GM18517 (cell line): ENCODE data around the gene UBL7.
A peak's percentile ranks its signal among the peaks of the same experiment; 100 is the strongest.

Experiments
- ATAC-seq: cut with Tn5 transposase; IDR thresholded peaks from one replicate; pipeline ENCODE4 v1.9.1; 2021; ENCODE audit warnings: mild to moderate bottlenecking, moderate library complexity; ENCODE audit not compliant: unreplicated experiment

Gene UBL7

DNA sequence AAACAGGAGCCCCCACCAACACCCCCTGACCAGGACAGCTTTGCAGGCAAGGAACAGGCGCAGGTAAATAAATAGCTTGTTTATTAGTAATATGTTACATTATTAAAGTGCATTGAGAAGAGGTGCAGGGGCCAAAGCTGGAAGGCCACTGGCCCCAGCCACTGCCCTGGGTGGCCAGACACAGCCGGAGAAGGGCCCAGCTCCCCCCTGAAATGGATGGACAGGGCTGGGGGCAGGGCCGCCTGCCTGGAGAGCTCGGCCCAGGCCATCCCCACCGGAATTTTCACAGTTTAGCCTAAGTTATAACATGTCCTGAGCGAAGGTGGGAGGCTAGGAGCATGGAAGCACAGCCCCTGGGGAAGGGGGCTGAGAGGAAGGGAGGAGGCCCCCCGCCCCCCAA, 51.7 kb downstream of the UBL7 start:
- ATAC-seq, result no peak

DNA sequence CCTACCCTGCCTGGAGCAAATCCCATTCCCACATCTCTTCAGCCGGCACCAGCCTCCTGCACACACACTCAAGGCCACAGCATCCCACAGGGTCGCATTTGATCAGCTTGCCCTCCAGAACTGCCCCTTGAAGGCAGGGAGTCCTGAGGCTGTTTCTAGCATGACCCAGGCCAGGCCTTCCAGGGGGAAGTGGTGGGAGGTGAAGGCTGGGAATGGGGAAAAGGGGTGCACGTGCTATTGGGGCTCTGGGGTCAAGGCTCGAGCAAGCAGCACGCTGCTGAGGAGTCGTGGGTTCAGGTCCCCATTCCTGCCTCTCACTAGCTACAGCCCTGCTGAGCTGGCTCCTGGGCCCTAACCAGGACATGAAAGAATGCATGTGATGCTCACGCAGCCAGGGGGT, 52.1 kb downstream of the UBL7 start:
- no peak for ATAC-seq

DNA sequence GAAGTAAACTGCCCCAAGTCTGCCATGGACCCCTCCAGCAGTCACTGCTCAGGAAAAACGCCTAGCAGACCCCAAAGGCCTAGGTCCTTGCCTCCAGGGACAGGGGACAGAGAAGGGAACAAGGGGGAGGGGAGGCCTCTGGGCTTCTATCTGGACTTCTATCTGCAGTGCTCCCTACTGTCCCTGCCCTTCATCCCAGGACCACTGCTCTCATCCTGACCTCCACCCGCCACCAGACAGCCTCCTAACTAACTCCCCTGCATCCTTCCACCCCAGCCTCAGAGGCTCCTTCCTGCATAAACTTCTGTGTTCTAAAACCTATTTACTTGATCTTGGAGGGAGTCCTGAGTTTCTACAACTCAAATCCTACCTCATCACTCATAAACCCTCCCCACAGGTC, 52.6 kb downstream of the UBL7 start:
- no peak for ATAC-seq

DNA sequence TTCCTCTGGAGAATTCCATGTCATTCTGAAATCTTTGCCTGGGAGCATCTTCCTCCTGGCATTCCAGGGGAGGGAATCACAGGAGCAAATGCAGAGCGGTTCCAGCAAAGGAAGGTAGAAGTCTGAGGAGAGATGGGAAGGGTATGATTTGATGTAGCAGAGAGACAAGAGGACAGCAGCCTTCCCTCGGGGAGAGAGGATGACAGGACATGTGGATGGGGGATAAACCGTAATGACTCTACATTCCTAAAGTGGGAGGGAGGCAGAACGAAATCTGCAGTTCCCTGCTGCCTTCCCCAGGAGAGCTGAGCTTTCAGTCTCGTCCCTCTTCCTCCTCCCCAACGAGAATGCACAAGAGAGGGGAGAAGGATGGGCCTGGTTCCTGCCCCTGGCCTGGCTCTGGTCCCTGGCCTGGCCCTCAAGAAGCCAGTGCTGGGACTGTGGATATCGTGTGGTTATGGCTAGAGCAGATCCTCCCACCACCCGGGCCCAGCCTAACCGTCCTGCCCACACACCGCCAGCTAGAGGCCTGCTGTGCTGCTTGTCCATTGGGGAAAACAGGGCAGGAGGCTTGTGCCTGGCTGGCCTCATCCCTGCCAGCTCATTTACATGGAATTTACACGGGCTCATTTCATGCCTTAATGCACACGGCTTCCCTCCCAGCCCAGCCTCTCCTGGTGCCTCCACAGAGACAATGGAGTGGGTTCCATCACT, 53.8 kb downstream of the UBL7 start:
- ATAC-seq, result no peak

DNA sequence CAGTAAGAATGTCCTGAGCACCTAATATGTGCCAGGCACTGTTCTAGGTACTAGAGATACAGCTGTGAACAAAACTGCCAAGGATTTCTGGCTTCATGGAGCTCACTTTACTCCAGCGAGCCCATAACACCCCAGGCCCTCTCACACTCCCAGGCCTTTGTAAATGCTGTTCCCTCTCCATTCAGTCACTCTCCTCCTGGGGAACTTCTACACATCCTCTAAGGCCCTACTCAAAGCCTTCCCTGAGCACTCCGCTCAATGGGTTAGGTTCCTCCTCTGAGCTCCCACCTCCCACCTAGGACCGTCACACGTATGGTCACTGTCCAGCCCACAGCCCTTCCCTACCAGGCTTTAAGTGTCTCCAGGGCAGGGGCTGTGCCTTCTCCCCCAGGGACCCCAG, 54.4 kb downstream of the UBL7 start:
- ATAC-seq, result no peak

DNA sequence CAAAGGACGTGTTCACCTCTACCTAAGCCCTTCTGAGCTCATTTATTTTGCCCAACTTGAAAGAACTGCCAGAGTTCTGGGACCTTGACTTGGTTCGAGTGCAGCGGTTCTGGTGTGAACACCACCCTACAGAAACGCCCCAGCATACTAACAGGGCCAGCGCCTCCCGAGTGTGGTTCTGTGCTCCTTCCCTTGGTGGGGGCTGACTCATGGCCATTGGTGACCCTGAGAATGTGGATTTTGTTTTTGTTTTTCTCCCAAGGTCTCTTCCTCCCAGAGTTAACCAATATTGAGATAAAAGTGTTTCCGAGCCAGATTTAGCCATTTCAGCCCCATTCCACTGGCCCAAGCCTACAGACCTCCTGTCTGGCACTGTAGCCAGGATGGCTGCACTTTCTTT, 55.1 kb downstream of the UBL7 start:
- ATAC-seq, result no peak

DNA sequence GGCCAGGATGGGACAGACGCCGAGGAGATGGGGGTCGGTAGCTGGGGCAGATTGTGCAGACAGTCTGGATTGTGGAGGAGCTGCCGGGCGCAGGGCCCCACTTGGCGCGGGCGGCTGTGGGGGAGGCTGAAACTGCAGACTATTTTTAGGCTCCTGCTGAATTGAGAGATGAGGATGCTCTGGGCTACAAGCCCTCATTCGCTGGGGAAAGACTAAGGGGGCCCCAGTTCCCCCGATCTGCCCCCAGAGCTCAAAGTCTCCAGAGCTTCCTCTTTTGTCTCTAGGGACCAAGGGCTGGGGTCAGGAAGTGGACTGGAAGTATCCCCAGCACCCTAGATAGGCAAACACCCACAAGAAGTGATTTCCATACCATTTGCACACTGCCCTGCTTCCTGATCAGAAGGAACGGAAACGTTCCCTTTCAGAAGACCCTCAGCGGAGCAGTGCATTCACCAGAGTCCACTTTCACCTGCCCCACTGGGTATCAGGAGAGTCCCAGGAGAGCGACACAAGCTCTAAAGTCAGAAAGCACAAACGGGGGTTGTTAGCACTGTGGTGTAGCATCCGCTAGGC, 56.9 kb downstream of the UBL7 start:
- ATAC-seq, result peak; percentile 36

DNA sequence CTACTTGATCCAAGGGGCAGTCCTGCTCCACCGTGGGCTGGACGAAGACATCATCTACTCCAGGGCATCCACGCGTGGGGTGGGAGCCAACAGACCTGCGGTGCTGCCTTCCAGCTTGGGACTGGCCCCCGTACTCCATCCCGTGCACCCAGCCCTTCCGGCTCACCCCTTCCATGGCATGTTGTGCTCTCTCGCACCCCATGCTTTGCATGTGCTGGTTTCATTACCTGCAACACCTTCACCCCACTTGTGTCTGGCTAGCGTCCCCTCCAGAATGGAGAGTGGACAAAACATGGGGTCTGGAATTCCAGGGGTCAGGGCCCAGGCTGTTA, 57.4 kb downstream of the UBL7 start:
- peak; percentile 11 for ATAC-seq

DNA sequence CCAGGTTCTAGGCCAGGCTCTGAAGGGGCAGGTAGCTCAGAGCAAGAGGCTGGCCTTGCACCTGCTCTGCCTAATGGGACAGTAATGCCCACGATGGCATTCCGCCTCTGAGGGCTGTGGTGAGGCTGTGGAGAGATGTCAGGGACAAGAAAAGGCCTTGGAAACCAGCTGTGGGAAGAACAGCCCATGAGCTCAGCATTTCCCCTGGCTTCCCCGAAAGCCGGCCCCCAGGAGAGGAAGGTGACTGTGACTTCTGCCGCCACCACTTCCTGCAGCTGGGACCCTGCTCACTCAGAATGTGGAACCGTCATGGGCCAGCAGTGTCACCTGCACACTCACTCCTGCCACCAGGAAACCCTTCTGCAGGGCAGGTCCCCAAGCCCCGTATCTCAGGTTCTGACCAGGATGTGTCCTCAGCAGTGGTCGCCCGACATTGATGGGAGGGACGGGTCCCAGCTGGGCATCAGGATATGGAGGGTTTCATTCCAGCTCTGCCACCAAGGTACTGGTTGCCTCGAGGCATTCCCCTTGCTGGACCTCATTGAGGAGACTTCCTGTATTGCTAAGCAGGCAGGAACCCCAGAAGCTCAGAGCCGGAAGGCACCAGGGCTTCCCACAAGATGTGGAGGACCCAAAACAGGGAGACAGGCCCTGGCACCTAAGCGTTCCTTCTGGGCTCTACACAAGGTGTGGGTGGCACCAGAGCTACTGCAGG, 57.9 kb downstream of the UBL7 start:
- no peak for ATAC-seq

DNA sequence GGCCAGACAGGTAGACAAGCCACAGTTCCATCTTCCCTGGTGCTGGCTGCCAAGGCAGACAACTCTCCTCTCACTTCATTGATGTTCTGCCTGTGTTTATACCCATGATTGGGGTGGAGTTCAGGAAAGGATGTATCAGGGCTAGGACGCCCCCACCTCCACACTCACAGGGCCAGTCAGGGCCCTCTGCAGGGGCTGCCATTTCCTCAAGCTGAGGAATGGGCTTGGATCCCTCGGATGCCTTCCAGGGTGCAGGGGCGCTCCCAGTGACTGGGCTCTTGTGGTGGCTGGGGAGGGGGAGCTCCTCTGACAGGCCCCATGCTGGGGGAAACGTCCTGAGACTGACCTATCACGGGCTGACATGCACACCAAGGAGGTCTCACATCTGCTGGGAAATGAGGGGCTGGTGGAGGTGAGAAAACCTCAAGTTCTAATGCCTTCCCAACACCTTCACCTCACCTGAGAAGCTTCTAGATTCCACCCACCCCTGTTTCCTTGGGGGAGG, 58.6 kb downstream of the UBL7 start:
- no peak for ATAC-seq

DNA sequence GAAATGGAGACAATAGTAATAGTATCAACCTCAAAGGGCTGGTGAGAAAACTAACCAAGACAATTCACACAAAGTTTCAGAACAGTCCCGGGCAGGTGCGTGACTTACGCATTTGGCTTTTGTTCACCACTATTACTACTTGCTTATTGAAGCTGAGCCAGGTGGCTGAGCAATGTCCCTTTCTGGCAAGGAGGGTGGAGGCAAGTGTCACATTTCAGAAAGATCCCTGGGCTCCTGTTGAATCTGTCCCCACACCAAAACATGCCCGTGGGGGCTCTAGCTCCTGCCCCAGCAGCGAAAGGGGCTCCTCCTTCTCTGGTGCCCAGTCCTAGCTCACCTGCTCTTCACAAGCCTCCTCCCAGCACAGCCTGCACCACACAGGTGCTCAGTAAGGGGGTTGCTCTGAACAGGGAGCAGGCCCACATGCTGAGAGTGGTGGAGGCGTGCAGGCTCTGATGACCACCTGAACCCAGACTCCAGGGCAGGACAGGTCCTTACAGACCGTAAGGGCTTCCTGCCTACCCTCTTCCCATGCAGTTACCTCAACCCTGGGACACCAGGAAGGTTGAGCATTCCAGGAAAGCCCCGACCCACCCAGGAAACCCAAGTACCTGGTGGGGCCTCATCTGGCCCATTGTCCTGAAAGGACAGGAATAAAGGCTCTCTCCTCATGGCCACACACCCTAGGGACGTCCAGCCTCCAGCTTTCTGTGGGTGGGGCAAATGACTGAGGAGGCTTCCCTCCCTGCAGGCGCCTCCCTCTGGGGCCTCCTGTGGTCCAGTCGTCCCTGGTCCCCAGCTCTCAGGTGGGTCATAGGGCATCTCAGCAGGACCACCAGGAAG, 59.8 kb downstream of the UBL7 start:
- ATAC-seq, result no peak

DNA sequence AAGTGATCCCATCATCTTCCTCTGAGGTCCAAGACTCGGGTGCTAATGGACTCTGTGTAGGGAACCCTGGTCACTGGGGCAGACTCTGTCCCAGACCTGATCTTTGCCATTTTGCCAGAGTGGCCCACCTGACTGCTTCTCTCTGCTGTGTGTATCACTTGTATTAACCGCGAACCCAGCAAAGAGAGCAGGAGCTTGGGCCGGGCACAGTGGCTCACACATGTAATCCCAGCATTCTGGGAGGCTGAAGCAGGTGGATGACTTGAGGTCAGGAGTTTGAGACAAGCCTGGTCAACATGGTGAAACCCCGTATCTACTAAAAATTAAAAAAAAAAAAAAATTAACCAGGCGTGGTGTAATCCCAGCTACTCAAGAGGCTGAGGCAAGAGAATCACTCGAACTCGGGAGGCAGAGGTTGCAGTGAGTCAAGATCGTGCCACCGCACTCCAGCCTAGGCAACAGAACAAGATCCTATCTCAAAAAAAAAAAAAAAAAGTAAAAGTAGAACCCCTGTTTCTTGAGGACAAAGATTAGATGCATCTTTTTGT, 60.6 kb downstream of the UBL7 start:
- no peak for ATAC-seq

DNA sequence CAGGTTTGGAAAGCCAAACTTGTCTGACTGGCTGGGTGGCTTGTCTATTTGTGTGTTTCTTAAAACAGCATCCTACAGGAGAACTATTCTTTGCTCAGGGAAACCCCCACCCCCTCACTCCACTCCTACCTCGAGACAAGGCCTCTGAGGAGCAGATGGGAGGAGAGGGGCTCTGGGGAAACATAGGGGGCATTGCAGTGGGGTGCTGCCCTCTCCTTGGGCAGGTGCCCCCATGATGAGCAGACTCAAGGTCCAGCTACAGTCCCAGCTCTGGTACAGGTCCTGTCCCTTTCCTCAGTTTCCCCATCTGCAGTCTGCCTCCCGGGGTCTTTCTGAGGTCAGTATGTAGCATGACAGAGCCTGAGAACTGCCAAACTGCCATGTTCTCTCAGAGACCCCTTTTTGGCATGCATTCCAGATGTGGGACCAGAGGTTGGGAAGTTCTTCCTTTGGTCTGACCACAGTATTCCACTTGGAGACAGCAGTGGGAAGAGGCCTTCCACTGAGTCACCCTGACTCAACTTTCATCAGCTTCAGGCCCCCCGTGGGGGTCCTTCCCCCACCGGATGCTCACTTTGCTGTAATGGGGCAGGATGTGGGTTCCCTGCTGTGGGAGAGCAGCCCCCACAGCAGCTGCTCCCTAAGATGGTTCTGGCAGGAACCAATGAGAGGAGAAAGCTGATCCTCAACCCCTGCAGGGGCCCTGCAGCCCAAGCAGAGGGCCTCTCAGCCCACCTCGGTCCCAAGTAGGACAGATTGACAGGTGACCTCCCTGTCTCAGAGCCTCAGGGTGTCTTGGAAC, 61.2 kb downstream of the UBL7 start:
- ATAC-seq, result no peak

DNA sequence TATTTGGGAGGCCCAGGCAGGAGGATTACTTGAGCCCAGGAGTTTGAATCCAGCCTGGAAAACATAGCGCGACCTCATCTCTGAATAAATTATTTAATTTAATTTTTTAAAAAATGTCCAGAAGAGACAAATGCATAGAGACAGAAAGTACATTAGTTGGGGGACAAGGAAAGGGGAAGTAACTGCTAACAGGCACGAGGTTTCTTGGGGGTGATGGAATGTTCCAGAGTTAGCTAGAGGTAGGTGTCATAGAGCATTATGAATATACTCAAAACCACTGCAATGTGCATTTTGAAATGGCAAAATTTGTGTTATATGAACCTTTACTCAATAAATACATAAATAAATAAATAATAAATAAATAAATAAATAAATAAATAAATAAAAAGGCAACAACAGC, 61.9 kb downstream of the UBL7 start:
- no peak for ATAC-seq

DNA sequence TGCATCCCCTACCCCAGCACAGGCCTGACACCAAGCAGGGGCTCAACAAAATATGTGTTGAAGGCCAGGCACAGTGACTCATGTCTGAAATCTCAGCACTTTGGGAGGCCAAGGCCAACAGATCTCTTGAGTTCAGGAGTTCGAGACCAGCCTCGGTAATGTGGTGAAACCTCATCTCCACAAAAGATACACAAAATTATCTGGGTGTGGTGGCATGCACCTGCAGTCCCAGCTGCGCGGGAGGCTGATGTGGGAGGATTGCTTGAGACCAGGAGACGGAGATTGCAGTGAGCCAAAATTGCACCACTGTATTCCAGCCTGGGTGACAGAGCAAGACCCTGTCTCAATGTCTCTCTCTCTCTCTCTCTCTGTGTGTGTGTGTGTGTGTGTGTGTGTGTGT, 62.8 kb downstream of the UBL7 start:
- ATAC-seq, result no peak

DNA sequence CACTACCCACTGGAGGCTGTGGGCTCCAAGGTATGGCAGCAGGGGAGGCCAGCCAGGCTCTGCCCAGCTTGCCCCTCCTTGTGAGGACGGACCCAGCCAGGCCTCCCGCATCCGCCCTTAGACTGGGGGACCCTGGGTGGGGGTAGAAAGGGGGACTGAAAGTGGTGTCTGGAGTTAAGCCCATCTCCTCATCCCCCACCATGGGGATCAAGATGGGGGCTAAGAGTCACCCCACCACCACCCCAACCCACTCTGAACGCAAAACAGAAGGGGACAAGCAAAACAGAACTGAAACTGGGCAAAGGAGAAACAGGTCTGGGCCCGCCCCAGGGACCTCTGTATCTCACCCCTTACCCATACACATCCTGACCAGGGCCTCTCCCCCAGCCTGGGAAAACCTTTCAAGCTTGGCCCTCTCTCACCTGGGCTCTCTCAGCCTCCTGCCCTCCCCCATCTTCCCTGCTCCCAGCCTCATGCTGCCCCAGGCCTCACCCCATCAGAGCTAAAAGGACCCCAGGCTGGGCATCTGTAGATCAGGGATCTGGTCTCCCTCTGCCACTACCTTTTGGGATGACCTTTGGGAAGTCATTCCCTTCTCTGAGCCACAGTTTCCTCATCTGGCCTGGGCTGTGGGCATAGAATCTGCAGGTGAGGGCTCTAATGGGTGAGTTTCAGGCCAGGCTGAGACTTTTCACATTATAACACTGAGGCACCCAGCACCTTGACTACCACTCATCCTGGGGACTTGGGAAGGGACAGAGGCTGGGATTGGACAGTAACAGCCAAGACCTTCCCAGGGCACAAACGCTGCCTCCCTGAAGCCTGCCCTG, 63.5 kb downstream of the UBL7 start:
- no peak for ATAC-seq

DNA sequence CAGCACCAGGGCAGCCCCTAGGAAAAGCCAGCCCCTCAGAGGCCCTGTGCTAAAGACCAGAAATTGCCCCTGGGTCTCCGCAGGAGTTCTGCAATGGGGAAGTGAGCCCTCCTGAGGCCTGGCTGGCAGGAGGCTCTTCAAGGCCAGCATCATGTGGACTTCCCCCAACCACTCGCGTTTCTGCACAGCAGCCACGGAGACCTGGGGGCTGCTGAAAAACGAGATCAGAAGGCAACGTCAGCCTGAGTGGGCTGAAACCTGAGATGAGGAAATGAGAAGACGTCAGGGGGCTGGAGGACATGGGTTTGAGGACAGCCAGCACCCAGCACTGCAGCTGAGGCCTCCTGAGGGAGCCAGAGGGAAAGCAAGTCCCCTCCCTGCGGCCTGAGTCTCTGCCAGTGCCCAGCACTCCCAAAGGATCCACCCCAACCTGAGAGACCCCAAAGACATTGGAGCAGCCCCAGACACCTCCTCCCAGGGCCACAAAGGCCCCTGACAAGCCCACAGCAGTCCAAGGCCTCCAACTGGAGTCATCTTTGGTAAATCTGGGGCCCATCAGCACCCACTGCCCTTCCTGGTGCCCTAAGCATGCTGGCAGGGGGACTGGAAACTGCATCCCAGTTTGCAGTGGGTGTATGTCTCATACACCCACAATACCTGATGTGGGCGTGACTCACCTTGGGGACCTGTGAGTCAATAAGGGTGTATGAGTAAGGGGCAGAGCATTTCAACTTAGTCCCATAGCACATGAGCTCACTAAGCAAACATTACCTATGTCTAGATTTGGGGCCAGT, 64.3 kb downstream of the UBL7 start:
- ATAC-seq, result no peak

DNA sequence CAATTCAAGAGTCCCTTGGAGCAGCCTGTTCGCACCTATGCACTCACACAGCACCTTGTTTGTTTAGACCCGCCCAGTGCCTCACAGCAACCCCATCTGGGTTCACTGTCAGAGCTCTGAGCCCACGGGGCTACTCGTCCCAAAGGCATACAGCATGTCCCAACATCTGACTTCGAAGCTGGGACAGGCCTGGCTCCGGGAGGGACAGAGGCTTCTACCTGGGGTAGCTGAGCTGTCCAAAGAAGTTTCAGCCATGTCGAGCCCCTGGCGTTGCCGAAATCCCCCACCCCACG, 64.9 kb downstream of the UBL7 start:
- ATAC-seq, result no peak
